ENCODE results near the gene TMEM215. TPM values are rescaled to one million over a fixed set of nuclear protein-coding genes. Genes with fewer than 3 reads are reported as not detected.

Gene TMEM215
- total RNA-seq, 2 donors from 2014 or later = 0.09 to 0.13 TPM

- H3K9me3 ChIP-seq (ENCODE audit: control insufficient read depth, low read length) = no peaks in the 10 kb centered on the region
- no peak overlapping the region for H3K27ac ChIP-seq (ENCODE audit: low read depth, low read length)
- no peaks in the 10 kb centered on the region for H3K4me1 ChIP-seq (ENCODE audit: control insufficient read depth, insufficient read depth, low read length)
- H3K36me3 Mint-ChIP-seq (ENCODE audit: low read depth) = no peaks in the 10 kb centered on the region
- no peak overlapping the region for H3K27ac Mint-ChIP-seq
- TF ChIP-seq CTCF (conservative IDR thresholded peaks at IDR 0.05) = no peak
- no peaks in the 10 kb centered on the region for H3K36me3 ChIP-seq (ENCODE audit: control insufficient read depth, insufficient read depth, low read length)
- peaks cover 8% of the 10 kb centered on the region for H3K27me3 Mint-ChIP-seq (ENCODE audit: insufficient read depth)
- no peak overlapping the region for H3K4me3 ChIP-seq (ENCODE audit: low read length)
- DNase-seq = no peak
- no peak overlapping the region for H3K9ac ChIP-seq (ENCODE audit: extremely low read depth, low read length, poor library complexity, severe bottlenecking)
- WGBS, 2 experiments (ENCODE audit: insufficient coverage in 1 of 2, insufficient read length in 1 of 2) = 83 to 87% methylated on average over 1 to 2 of the region's 2 CpGs
- H3K27me3 ChIP-seq (ENCODE audit: control insufficient read depth, insufficient read depth, low read length, poor library complexity, severe bottlenecking) = peaks cover 7% of the 10 kb centered on the region
- H3K4me3 Mint-ChIP-seq = no peak overlapping the region
- H3K9me3 Mint-ChIP-seq = peaks cover 5% of the 10 kb centered on the region
- H3K4me1 Mint-ChIP-seq = no peaks in the 10 kb centered on the region
Measured at GRCh38 chr9:32748013-32748412, 35.3 kb upstream of the TMEM215 start.

- Mint-ChIP-seq H3K4me3 (no peak overlapping the region), H3K27ac (no peak overlapping the region), H3K27me3 (ENCODE audit: insufficient read depth) (peaks cover 1% of the 10 kb centered on the region), H3K4me1 (peaks cover 11% of the 10 kb centered on the region), H3K9me3 (no peaks in the 10 kb centered on the region), H3K36me3 (ENCODE audit: low read depth) (no peaks in the 10 kb centered on the region)
- no peak for TF ChIP-seq CTCF (conservative IDR thresholded peaks at IDR 0.05)
- no peak overlapping the region for H3K4me3 ChIP-seq (ENCODE audit: low read length)
- no peak overlapping the region for H3K27ac ChIP-seq (ENCODE audit: low read depth, low read length)
- peaks cover 9% of the 10 kb centered on the region for H3K4me1 ChIP-seq (ENCODE audit: control insufficient read depth, insufficient read depth, low read length)
- DNase-seq = no peak
- no peaks in the 10 kb centered on the region for H3K36me3 ChIP-seq (ENCODE audit: control insufficient read depth, insufficient read depth, low read length)
- H3K9ac ChIP-seq (ENCODE audit: extremely low read depth, low read length, poor library complexity, severe bottlenecking) = no peak overlapping the region
- no peaks in the 10 kb centered on the region for H3K9me3 ChIP-seq (ENCODE audit: control insufficient read depth, low read length)
- H3K27me3 ChIP-seq (ENCODE audit: control insufficient read depth, insufficient read depth, low read length, poor library complexity, severe bottlenecking) = no peaks in the 10 kb centered on the region
- WGBS, 2 experiments (ENCODE audit: insufficient coverage in 1 of 2, insufficient read length in 1 of 2) = 94% methylated on average over 9 to 22 of the region's 22 CpGs
Measured at GRCh38 chr9:32755730-32756129, 27.6 kb upstream of the TMEM215 start.

- WGBS, 2 experiments (ENCODE audit: insufficient coverage in 1 of 2, insufficient read length in 1 of 2) = 88 to 95% methylated on average over 5 of the region's 5 CpGs
- peaks cover 6% of the 10 kb centered on the region for H3K27me3 Mint-ChIP-seq (ENCODE audit: insufficient read depth)
- Histone ChIP-seq H3K4me1 (ENCODE audit: control insufficient read depth, insufficient read depth, low read length) (no peaks in the 10 kb centered on the region), H3K4me3 (ENCODE audit: low read length) (no peak overlapping the region), H3K27ac (ENCODE audit: low read depth, low read length) (no peak overlapping the region), H3K9ac (ENCODE audit: extremely low read depth, low read length, poor library complexity, severe bottlenecking) (no peak overlapping the region), H3K27me3 (ENCODE audit: control insufficient read depth, insufficient read depth, low read length, poor library complexity, severe bottlenecking) (peaks cover 29% of the 10 kb centered on the region), H3K9me3 (ENCODE audit: control insufficient read depth, low read length) (no peaks in the 10 kb centered on the region), H3K36me3 (ENCODE audit: control insufficient read depth, insufficient read depth, low read length) (no peaks in the 10 kb centered on the region)
- no peak for TF ChIP-seq CTCF (conservative IDR thresholded peaks at IDR 0.05)
- no peak overlapping the region for H3K4me3 Mint-ChIP-seq
- no peaks in the 10 kb centered on the region for H3K4me1 Mint-ChIP-seq
- no peak for DNase-seq
- H3K36me3 Mint-ChIP-seq (ENCODE audit: low read depth) = no peaks in the 10 kb centered on the region
- H3K9me3 Mint-ChIP-seq = no peaks in the 10 kb centered on the region
- no peak overlapping the region for H3K27ac Mint-ChIP-seq
Measured at GRCh38 chr9:32764139-32764538, 19.2 kb upstream of the TMEM215 start.
